ENCODE results near the gene NDUFB6.
A peak's percentile ranks its signal among the peaks of the same experiment; 100 is the strongest.
"Not testable (repeated sequence)": the region's sequence is repeated elsewhere in the genome, so short reads cannot be mapped to it uniquely, and the experiment has no call there.

NDUFB6 gene

DNA sequence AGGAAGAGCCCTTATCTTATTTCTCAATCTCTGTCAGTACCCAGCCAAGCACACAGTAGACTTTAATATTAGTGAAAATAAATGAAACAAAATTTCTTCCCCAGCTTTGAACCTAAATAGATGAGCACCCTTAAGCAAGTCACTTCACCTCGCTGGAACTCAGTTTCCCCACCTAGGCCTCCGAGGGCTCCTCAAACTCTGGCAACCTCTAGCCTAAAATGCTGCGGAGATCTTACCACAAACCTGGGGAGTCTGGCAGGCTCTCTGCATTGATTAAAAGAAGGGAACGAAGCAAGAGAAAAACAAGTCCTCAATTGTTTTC is 47.3 kb downstream of the NDUFB6 start:
- TF ChIP-seq, protein P1, sequence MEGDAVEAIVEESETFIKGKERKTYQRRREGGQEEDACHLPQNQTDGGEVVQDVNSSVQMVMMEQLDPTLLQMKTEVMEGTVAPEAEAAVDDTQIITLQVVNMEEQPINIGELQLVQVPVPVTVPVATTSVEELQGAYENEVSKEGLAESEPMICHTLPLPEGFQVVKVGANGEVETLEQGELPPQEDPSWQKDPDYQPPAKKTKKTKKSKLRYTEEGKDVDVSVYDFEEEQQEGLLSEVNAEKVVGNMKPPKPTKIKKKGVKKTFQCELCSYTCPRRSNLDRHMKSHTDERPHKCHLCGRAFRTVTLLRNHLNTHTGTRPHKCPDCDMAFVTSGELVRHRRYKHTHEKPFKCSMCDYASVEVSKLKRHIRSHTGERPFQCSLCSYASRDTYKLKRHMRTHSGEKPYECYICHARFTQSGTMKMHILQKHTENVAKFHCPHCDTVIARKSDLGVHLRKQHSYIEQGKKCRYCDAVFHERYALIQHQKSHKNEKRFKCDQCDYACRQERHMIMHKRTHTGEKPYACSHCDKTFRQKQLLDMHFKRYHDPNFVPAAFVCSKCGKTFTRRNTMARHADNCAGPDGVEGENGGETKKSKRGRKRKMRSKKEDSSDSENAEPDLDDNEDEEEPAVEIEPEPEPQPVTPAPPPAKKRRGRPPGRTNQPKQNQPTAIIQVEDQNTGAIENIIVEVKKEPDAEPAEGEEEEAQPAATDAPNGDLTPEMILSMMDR (IDR thresholded peaks at IDR 0.05; ENCODE audit: low read depth, low read length, missing control alignments): no peak
- H3K4me3 ChIP-seq (ENCODE audit: low read depth, low read length): peak overlapping the region; percentile 79
- H3K36me3 ChIP-seq (replicated peaks): no peaks in the 10 kb centered on the region
- H3K27me3 ChIP-seq (replicated peaks): no peaks in the 10 kb centered on the region
- no peak for DNase-seq
- in situ Hi-C loops (cut with HindIII; ENCODE audit: low pct_ligation_motif_present, low sequenced_read_pairs): no loop called here
- peak overlapping the region; percentile 64 for H3K27ac ChIP-seq

DNA sequence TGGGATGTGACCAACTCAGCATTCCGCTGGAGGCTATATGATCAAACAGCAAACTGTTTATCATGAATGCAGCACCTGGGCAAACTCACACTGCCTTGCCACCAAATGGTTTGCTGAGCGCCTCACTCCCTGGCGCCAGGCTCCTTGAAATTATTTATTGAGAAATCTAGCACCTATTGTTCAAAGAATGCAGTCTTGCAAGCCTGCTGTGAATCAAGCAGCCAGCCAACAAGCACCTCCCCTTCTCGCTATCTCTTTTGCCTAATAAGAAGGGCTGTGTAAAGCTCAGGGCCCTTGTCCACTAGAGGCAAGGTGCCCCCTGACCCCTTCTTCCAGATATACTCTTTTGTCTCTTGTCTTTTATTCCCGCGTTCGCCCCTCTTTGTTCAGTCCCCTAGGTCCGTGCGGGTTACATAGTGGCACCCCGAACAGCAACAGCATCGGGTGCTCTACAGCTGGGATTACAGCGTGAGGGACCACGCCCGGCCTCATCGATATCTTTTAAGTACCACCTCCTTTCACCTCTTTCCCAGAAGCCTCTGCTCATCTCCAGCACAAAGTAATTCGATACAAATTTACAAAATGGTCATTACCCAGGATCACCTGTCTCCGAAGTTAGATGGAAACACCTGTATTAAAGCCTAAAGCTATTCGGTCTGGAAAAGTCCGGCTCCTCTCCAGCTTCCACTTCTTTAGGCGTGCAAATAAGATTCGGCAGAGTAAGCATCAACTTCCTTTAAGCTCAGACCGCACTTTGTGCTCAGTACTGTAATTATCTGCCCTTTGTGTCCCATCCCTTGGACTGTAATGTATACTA is 47.9 kb downstream of the NDUFB6 start:
- TF ChIP-seq, protein P1 (IDR thresholded peaks at IDR 0.05; ENCODE audit: low read depth, low read length, missing control alignments): no peak
- H3K4me3 ChIP-seq (ENCODE audit: low read depth, low read length): peak overlapping the region; percentile 79
- peak; percentile 12 for DNase-seq
- no peaks in the 10 kb centered on the region for H3K27me3 ChIP-seq (replicated peaks)
- no peaks in the 10 kb centered on the region for H3K36me3 ChIP-seq (replicated peaks)
- in situ Hi-C loops (cut with HindIII; ENCODE audit: low pct_ligation_motif_present, low sequenced_read_pairs): no loop called here
- peak overlapping the region; percentile 64 for H3K27ac ChIP-seq

DNA sequence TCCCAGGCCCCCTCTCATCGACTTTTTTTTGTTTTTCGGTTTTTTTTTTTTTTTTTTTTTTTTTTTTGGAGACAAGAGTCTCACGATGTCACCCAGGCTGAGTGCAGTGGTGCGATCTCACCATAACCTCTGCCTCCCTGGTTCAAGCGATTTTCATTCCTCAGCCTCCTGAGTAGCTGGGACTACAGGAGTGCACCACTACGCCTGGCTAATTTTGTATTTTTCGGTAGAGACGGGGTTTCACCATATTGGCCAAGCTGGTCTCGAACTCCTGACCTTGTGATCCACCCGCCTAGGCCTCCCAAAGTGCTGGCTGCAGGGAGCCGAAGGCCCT is 48.4 kb downstream of the NDUFB6 start:
- H3K36me3 ChIP-seq (replicated peaks); in situ Hi-C loops (cut with HindIII; ENCODE audit: low pct_ligation_motif_present, low sequenced_read_pairs); DNase-seq; H3K27me3 ChIP-seq (replicated peaks); H3K27ac ChIP-seq: not testable (repeated sequence)
- peak overlapping the region; percentile 79 for H3K4me3 ChIP-seq (ENCODE audit: low read depth, low read length)

DNA sequence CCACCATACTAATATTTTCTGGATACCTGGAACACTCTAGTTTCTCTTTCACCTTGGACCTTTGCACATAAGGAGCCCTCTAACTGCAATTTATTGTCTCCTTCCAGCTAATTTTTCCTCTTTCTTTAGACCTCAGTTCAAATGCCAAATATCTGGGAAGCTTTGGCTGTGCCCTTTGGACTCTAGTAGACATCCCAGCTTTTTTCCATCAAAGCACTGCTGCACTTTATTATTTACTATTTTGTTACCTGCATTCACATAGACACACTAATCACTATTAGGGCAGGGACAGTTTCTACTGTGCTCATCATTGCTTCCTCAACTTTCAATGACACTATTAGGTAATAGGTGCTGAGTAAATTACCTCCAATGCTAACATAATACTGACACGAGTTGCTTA is 49.0 kb downstream of the NDUFB6 start:
- DNase-seq: no peak
- no peak overlapping the region for H3K27ac ChIP-seq
- in situ Hi-C loops (cut with HindIII; ENCODE audit: low pct_ligation_motif_present, low sequenced_read_pairs): no loop called here

DNA sequence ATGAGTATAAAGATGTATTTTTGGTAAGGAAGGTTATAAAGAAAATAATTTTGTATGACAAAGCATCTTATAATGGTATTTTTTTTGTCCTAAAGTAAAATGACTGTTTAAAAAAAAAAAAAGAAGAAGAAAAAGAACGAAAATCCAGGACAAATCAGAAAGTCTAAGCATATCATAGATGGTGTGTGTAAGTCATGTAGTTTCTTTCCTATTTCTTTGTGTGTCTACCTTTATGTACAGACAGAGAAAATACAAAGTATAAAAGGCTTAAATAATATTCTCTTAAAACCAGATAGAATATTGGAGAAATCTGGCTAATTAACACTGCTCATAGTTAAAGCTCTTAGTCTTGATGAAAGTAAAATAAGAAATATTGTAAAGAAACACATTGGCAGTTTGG is 54.7 kb downstream of the NDUFB6 start:
- Histone ChIP-seq H3K27me3 (replicated peaks) (no peaks in the 10 kb centered on the region), H3K36me3 (replicated peaks) (no peaks in the 10 kb centered on the region), H3K27ac (no peak overlapping the region), H3K4me3 (ENCODE audit: low read depth, low read length) (no peak overlapping the region)
- no peak for DNase-seq
- TF ChIP-seq, protein P1 (IDR thresholded peaks at IDR 0.05; ENCODE audit: low read depth, low read length, missing control alignments): no peak
- in situ Hi-C loops (cut with HindIII; ENCODE audit: low pct_ligation_motif_present, low sequenced_read_pairs): no loop called here

More for the DNA sequence above, 49.0 kb downstream of the NDUFB6 start:
- TF ChIP-seq, protein P1 (IDR thresholded peaks at IDR 0.05; ENCODE audit: low read depth, low read length, missing control alignments): no peak
- no peaks in the 10 kb centered on the region for H3K27me3 ChIP-seq (replicated peaks)
- no peaks in the 10 kb centered on the region for H3K36me3 ChIP-seq (replicated peaks)
- no peak overlapping the region for H3K4me3 ChIP-seq (ENCODE audit: low read depth, low read length)

- H3K27me3 ChIP-seq (replicated peaks): no peaks in the 10 kb centered on the region
- no peak for DNase-seq
- no peak overlapping the region for H3K4me3 ChIP-seq (ENCODE audit: low read depth, low read length)
- H3K36me3 ChIP-seq (replicated peaks): no peaks in the 10 kb centered on the region
- no peak overlapping the region for H3K27ac ChIP-seq
- TF ChIP-seq, protein P1 (IDR thresholded peaks at IDR 0.05; ENCODE audit: low read depth, low read length, missing control alignments): no peak
- in situ Hi-C loops (cut with HindIII; ENCODE audit: low pct_ligation_motif_present, low sequenced_read_pairs): no loop called here
Observed at GRCh38 chr9:32516241-32516640, 56.7 kb downstream of the NDUFB6 start.

Measured in brain microvascular endothelial cell (primary cell).